DLD1 (cell line): ENCODE results near the gene ZBTB7C.

Source experiments
- in situ Hi-C: cut with HindIII; loops from 2 replicates; pipeline ENCODE4 v1.10.0; 2017; ENCODE audit warnings: low sequenced_read_pairs

Gene ZBTB7C

GRCh38 chr18:48106976-48107781 lies 302.0 kb downstream of the ZBTB7C start:
- in situ Hi-C loops, result no loop called here

DNA sequence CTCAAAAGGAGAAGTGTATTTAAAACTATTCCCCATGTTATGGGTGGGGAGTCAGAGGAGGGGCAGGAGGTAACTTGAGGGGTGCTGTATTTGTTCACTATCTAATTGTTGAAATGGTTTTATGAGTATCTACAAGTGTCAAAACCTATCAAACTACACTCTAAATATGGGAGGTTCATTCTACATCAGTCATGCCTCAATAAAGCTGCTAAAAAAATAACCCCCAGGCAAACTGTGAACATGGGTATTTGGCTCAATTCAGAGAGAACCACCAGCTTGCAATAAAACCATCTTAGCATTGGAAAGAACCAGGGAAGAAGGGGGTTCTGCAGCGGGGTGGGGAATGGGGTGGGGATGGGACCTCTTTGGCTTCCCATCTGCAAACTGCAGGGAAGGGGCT lies 302.7 kb downstream of the ZBTB7C start:
- in situ Hi-C loops, result no loop called here

- in situ Hi-C loops, result no loop called here
Measured at GRCh38 chr18:48105317-48105716, 303.9 kb downstream of the ZBTB7C start.

- in situ Hi-C loops, result no loop called here
Measured at GRCh38 chr18:48104705-48105104, 304.5 kb downstream of the ZBTB7C start.

DNA sequence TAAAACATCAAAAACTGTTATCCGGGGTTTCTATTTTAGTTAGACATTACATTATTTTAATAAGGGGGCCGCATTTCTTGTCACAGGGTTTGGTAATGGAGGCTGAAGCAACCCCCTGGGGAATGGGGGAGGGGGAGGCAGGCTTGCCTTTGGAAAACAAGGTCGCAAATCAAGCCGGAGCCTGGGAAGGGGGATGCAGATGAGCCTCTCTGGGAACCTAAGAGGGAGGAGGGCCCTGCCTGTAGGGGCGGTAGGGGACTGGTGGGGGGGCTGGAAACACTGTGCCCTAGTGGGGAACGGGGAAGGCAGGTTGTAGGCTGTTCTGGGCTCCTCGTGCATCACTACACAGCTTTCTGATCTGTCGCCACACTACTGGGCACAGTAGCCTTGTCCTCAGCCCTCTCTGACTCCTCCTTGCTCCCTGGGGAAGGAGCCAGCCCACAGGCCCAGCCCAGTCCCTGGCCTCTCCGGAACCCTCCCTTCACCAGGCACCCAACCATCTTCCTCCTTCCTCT lies 308.5 kb downstream of the ZBTB7C start:
- in situ Hi-C loops, result no loop called here

DNA sequence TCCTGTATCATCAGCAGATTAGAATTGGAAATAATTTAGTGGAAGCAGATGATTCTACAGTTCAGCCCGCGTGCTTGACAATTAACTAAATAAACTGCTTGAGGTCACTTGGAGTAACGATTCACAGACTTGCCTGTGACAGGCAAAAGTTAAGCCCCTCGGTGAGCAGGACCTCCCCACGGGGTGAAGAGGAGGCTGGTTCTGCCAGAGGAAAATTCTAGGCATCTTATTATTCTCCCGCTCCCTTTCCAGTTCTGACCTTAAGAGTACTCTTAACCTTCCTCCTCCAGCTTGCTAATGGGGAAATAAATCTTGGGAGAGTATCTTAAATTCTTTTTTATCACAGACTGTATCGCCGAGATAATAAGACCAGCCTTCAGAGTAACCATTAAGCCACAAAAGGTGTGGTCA lies 309.0 kb downstream of the ZBTB7C start:
- in situ Hi-C loops, result no loop called here

- in situ Hi-C loops, result no loop called here
Measured at GRCh38 chr18:48099481-48100164, 309.6 kb downstream of the ZBTB7C start.

- in situ Hi-C loops, result no loop called here
Measured at GRCh38 chr18:48098538-48098937, 310.6 kb downstream of the ZBTB7C start.

DNA sequence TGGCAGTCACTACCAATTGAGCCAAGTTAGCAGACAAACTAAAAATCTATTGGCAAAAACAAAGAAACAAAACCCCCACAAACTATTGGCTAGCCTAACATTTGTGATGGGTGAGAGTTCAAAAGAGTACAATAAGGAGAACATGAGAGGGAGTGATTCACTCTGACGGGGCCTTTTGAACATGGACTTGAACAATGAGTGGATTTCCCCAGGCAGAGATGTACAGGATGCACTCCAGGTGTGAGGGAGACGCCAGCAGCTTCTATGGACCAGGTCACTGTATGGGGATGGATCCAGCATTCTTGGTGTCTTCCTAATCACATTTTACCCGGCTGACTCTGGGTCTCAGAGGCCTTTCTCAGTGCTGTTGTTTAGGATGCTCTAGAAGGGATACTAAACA lies 311.2 kb downstream of the ZBTB7C start:
- in situ Hi-C loops, result no loop called here

- in situ Hi-C loops, result no loop called here
Measured at GRCh38 chr18:48095726-48096125, 313.5 kb downstream of the ZBTB7C start.

DNA sequence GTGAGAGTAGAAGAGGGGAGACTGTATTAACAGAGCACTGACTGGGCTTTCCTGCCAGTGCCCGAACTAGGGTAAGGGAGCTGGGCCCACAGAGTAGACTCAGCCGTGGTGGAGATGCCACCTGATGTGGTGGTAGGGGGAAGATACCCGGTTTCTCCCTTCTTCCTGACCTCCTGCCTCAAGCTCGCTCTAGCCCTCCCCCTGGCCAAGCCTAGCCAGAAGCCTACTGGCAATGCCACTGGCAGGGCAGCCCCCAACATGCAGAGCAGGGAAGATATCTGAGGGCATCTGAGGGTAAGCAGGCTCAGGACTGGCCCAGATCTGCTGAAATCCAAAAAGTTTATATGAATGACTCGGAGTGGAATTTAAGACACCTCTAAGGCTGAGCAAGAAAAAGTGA lies 316.1 kb downstream of the ZBTB7C start:
- in situ Hi-C loops, result no loop called here

DNA sequence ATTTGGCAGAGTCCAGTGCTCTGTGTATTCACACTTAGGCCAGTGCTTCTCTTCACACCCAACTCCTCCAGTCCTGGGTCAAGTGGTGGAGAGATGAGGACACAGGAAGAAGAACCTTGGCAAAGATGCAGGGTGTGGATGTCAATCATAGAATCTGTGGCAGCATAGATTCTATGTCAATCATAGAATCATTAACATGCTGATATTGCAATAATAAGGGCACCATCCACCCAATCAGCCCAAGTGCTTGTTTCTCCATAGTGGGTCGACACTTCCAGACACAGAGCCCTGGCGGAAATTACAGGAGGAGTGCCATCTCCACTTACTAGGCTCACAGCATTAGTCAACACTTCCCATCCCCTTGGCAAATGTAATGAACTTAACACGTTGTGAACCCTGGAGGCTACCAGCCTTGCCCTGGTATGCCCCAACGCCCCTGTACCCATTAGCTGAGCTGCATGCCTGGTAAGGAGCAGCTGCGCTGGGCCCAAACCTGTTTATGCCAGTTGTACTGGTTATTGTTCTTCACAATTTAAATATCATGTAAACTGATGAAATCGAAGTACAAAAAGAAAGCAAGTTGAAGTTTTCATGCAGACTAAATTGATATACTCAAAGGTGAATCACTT lies 317.2 kb downstream of the ZBTB7C start:
- in situ Hi-C loops, result no loop called here

GRCh38 chr18:48090702-48091101 lies 318.5 kb downstream of the ZBTB7C start:
- in situ Hi-C loops, result no loop called here

GRCh38 chr18:48090021-48090420 lies 319.2 kb downstream of the ZBTB7C start:
- in situ Hi-C loops, result no loop called here

GRCh38 chr18:48085781-48086487 lies 323.2 kb downstream of the ZBTB7C start:
- in situ Hi-C loops, result no loop called here

- in situ Hi-C loops, result no loop called here
Measured at GRCh38 chr18:48084858-48085257, 324.3 kb downstream of the ZBTB7C start.

DNA sequence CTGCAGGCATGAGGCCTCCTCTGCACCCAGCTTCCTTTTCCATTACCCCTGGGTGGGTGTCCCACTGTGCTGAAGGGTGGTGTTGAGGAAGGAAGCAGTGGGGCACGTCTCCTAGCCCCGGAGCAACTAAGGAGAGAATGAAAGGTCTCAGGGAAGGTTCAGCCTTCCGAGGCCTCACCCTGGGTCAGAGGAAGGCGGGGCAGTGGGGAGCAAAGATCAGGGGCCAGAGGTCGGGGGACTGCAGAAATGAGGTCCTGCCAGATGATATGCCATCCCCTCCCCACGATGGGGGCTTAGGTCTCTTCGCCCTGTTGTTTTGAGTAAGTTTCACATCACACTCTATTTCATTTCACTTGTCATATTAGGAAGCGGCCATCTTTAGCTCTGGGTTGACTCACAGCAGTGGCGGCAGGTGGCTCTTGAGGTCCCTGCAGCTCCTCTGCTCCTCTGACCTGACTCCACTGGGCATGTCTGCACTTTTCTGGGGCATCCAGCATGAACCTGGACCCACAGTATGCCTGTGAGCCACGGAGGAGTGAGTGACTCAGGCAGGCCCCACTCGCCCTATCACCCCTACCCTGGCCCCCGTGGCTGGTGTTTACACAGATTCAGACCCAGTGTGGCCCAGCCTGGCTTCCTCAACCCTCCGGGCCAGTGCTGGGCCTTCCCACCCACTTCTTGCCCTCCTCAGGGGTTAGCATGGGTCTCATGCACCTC lies 325.0 kb downstream of the ZBTB7C start:
- in situ Hi-C loops, result no loop called here

DNA sequence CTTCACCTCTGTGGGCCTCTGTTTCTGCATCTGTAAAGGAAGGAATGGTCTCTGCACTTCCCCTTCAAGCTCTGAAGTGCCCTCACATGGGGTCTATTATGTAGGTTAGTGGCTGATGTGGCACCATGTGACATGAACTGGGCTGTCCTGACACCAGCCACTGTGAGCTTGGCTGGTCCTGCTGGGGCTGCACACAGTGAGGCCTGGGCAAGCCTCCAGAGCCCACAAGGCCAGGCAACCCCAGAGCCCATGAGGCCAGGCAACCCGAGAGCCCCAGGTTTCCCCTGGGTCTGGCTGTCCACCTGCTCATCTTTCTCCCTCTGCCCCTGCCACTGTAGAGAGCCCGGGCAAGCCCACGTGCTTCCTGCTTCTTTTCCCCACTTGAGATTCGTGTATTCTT lies 328.6 kb downstream of the ZBTB7C start:
- in situ Hi-C loops, result no loop called here

DNA sequence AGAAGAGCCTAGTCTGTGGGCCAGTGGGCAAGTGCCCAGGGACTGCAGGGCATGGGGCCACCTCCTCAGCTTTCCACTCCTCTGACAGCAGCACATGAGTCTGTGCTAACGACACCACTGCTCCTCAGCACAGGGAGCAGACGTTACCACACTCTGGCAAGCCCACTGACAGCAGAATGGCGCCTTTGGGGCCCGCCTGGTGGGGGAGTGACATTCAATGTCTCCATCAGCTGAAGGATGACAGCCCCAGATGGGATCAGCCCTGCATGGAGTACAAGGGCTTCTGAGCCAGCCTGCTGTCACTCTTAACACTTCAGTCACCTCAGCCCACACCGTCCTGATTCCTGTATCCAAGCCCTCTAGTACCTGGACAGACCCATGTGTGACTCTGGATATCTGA lies 329.3 kb downstream of the ZBTB7C start:
- in situ Hi-C loops, result no loop called here

- in situ Hi-C loops, result no loop called here
Measured at GRCh38 chr18:48078448-48078847, 330.7 kb downstream of the ZBTB7C start.
